Keratinocyte (primary cell): ENCODE measurements around the gene TNS1. TPM values are rescaled to one million over a fixed set of nuclear protein-coding genes. Genes with fewer than 3 reads are reported as not detected.

Experiments used
- DNase-seq: peaks from one replicate; pipeline ENCODE4 v3.0.0-alpha.2; 2011; ENCODE audit warnings: low read depth, missing footprints, low spot score
- FAIRE-seq: peaks from 2 replicates; lab custom pipeline; 2011; peaks lifted over from hg19 to GRCh38; lab: Jason Lieb, UNC
- H2AFZ ChIP-seq: 2 replicates; pipeline ENCODE4 v1.6.0; 2012; ENCODE audit warnings: low read length, control low read depth, inconsistent platforms; ENCODE audit not compliant: control insufficient read depth
- H3K27ac ChIP-seq: 2 replicates; pipeline ENCODE4 v1.5.1; 2011; ENCODE audit warnings: low read length; ENCODE audit not compliant: control insufficient read depth, insufficient read depth
- H3K27me3 ChIP-seq: 3 replicates; pipeline ENCODE4 v1.6.0; 2011; ENCODE audit warnings: low read length; ENCODE audit not compliant: control insufficient read depth, insufficient read depth; ENCODE audit errors: extremely low read depth
- H3K36me3 ChIP-seq, 2 experiments: 2 replicates in 1 of 2; 3 replicates in 1 of 2; pipeline ENCODE4 v1.5.1; 2011; ENCODE audit warnings: low read length in 2 of 2, mild to moderate bottlenecking in 1 of 2; ENCODE audit not compliant: control insufficient read depth in 2 of 2, insufficient read depth in 2 of 2; ENCODE audit errors: extremely low read depth in 1 of 2
- H3K4me1 ChIP-seq: 3 replicates; pipeline ENCODE4 v1.5.1; 2011; ENCODE audit warnings: low read length; ENCODE audit not compliant: control insufficient read depth, insufficient read depth; ENCODE audit errors: extremely low read depth
- H3K4me2 ChIP-seq: 3 replicates; pipeline ENCODE4 v1.6.0; 2011; ENCODE audit warnings: low read depth, low read length; ENCODE audit not compliant: control insufficient read depth, insufficient read depth; ENCODE audit errors: extremely low read depth
- H3K4me3 ChIP-seq, 3 experiments: fragments of 200-600 bp in 1 of 3; sonication (generic) in 1 of 3; 2 replicates in 2 of 3; 3 replicates in 1 of 3; pipeline ENCODE4 v1.5.1; 2011 to 2016; ENCODE audit warnings: low read length in 3 of 3, mild to moderate bottlenecking in 3 of 3, control low read depth in 2 of 3, inconsistent platforms in 1 of 3, low read depth in 1 of 3, mixed read lengths in 1 of 3, mixed run types in 1 of 3, moderate library complexity in 1 of 3; ENCODE audit not compliant: control insufficient read depth in 2 of 3, insufficient read depth in 2 of 3; ENCODE audit errors: extremely low read depth in 1 of 3
- H3K79me2 ChIP-seq: 2 replicates; pipeline ENCODE4 v1.6.0; 2012; ENCODE audit warnings: low read length; ENCODE audit not compliant: control insufficient read depth, insufficient read depth
- H3K9ac ChIP-seq: 3 replicates; pipeline ENCODE4 v1.6.0; 2011; ENCODE audit warnings: low read length; ENCODE audit not compliant: control insufficient read depth, insufficient read depth; ENCODE audit errors: extremely low read depth
- H3K9me1 ChIP-seq: 3 replicates; pipeline ENCODE4 v1.6.0; 2011; ENCODE audit warnings: low read length; ENCODE audit not compliant: control insufficient read depth, insufficient read depth; ENCODE audit errors: extremely low read depth
- H3K9me3 ChIP-seq: 2 replicates; pipeline ENCODE4 v1.5.1; 2012; ENCODE audit warnings: low read depth, low read length; ENCODE audit not compliant: control insufficient read depth
- H4K20me1 ChIP-seq: 3 replicates; pipeline ENCODE4 v1.6.0; 2011; ENCODE audit warnings: low read length; ENCODE audit not compliant: control insufficient read depth, insufficient read depth; ENCODE audit errors: extremely low read depth
- CTCF ChIP-seq, 3 experiments: IDR thresholded peaks in 1 of 3; conservative IDR thresholded peaks in 1 of 3; optimal IDR thresholded peaks in 1 of 3; 2 replicates in 2 of 3; 3 replicates in 1 of 3; pipeline versions ENCODE3 to v1.5.1; 2011; ENCODE audit warnings: low read length in 3 of 3, mild to moderate bottlenecking in 3 of 3, moderate library complexity in 2 of 3, control low read depth in 1 of 3, inconsistent platforms in 1 of 3; ENCODE audit not compliant: insufficient read depth in 2 of 3; ENCODE audit errors: extremely low read depth in 1 of 3
- EZH2 ChIP-seq: IDR thresholded peaks from one replicate; pipeline ENCODE4 v1.6.1; 2012; ENCODE audit warnings: inconsistent platforms, mild to moderate bottlenecking, low read length, moderate library complexity
- dilution Hi-C: fragments of 300-500 bp; cut with MboI; formaldehyde crosslinking; loops from one replicate; pipeline ENCODE4 v1.7.0; 2020; ENCODE audit warnings: low sequenced_read_pairs; ENCODE audit not compliant: extremely low pct_ligation_motif_present
- polyA plus RNA-seq, 5 experiments: library from polyadenylated mRNA; depleted of rRNA in 3 of 5; stranded (reverse) in 3 of 5; stranded (forward) in 1 of 5; unstranded in 1 of 5; fragments of >200 nt; gene quantifications; 1 replicate in 1 of 5; 2 replicates in 3 of 5; 3 replicates in 1 of 5; pipeline versions ENCODE4 v1.2.1 to v1.2.3, GENCODE V29; 2011 to 2012; ENCODE audit warnings: missing spikeins in 2 of 5, low read depth in 1 of 5, low replicate concordance in 1 of 5

The TNS1 gene
- polyA plus RNA-seq, 1 donor (not counting 4 experiments of a cell fraction or from before 2014, with no cell fraction given): 2.5 TPM

GRCh38 chr2:217930761-217931563 lies 71.8 kb downstream of the TNS1 start:
- Histone ChIP-seq H3K9me3 (no peaks in the 10 kb centered on the region), H4K20me1 (no peaks in the 10 kb centered on the region), H2AFZ (no peak overlapping the region), H3K36me3 (no peaks in the 10 kb centered on the region), H3K4me3 (no peak overlapping the region), H3K27me3 (no peaks in the 10 kb centered on the region), H3K27ac (no peak overlapping the region), H3K79me2 (no peaks in the 10 kb centered on the region), H3K4me1 (peaks cover 34% of the 10 kb centered on the region), H3K9ac (no peak overlapping the region), H3K4me2 (no peak overlapping the region), H3K9me1 (no peaks in the 10 kb centered on the region)
- TF ChIP-seq EZH2 (no peak), CTCF (optimal IDR thresholded peaks at IDR 0.05 in 1 of 3, IDR thresholded peaks at IDR 0.05 in 1 of 3, conservative IDR thresholded peaks at IDR 0.05 in 1 of 3; ENCODE audit: extremely low read depth in 1 of 3, insufficient read depth in 2 of 3, low read length in 3 of 3) (no peak)
- DNase-seq (no peak), FAIRE-seq (no peak)
- dilution Hi-C loops: no loop called here

GRCh38 chr2:217929757-217930707 lies 72.8 kb downstream of the TNS1 start:
- no peaks in the 10 kb centered on the region for H3K79me2 ChIP-seq
- no peak for FAIRE-seq
- H4K20me1 ChIP-seq: no peaks in the 10 kb centered on the region
- H3K36me3 ChIP-seq: no peaks in the 10 kb centered on the region
- H3K9me1 ChIP-seq: no peaks in the 10 kb centered on the region
- no peaks in the 10 kb centered on the region for H3K9me3 ChIP-seq
- H2AFZ ChIP-seq: no peak overlapping the region
- H3K4me2 ChIP-seq: no peak overlapping the region
- H3K9ac ChIP-seq: no peak overlapping the region
- TF ChIP-seq CTCF (optimal IDR thresholded peaks at IDR 0.05 in 1 of 3, IDR thresholded peaks at IDR 0.05 in 1 of 3, conservative IDR thresholded peaks at IDR 0.05 in 1 of 3; ENCODE audit: extremely low read depth in 1 of 3, insufficient read depth in 2 of 3, low read length in 3 of 3) (no peak), EZH2 (no peak)
- no peak overlapping the region for H3K4me3 ChIP-seq
- peaks cover 30% of the 10 kb centered on the region for H3K4me1 ChIP-seq
- no peak for DNase-seq
- H3K27ac ChIP-seq: no peak overlapping the region
- no peaks in the 10 kb centered on the region for H3K27me3 ChIP-seq
- dilution Hi-C loops: no loop called here
